ENCODE data around the gene LMF2.

LMF2 gene

DNA sequence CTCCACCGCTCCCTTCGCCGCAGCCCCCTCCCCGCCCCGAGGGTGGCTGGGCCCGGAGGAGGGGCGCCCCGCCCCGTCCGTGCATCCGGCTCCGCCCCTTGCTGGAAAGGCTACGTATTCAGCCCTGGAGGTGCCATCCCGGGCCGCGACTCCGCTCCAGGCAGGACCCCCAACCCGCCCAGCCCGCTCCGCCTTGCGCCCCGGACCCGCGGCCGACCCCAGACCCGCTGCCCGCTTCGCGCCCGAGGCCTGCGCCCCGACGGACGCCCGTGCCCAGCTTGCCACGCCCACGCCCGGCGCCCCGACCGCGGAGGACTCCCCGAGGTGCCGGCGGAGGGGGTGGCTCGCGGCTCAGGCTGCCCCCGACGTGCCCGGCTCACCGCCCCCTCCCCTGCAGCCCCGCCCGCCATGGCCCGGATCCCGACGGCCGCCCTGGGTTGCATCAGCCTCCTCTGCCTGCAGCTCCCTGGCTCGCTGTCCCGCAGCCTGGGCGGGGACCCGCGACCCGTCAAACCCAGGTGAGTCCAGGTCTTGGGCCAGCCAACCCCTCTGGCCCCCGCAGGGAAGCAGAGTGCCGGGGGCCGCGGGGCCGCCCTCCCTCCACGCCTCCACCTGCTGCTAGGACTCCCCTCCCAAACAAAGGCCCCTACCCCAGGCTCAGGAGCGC, 25.9 kb downstream of the LMF2 start, which contains the start of gene ADM2:
Gene ADM2, plus strand, starts transcription at position 104 of the 667 bp plus-strand sequence. Its CDS starts 305 bp downstream, at position 409.
- DNase-seq: peak in 1 of 2 experiments; percentile 27

DNA sequence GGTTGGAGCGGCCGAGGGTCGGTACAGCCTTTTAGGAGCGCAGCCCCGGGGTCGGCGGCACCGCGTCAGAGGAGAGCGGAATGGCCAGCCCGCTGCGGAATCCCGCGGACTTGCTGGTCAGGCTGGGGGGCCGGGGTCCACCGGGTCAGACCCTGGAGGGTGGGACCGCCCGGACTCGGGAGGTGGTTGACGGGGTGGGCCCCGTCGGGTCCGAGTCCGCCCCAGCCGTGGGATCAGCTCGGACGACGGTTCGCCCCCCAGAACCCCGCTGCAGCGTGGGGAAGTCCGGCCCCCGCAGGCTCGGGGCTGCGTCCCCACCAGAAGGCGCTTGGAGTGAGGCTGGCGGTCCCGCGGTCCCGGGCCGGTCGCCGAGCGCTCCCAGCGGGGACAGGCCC, 26.5 kb downstream of the LMF2 start:
- DNase-seq: no peak

DNA sequence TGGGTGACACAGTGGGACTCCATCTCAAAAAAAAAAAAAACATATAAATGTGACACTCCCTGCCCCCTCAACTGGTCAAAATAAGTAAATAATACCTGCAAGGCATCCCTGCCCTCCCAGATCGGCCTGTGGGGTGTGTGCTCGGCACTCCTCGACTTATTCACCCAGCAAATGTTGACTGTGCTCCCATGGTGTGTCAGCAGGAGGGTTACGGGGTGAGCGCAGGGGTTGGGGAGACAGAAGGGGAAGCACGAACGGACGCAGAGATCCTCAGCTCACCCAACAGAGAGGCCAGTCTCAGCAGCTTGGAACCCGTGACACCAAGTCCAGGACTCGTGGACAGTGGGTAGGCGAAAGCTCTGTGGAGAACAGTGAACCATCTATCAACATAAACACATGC, 27.8 kb downstream of the LMF2 start:
- DNase-seq: no peak

DNA sequence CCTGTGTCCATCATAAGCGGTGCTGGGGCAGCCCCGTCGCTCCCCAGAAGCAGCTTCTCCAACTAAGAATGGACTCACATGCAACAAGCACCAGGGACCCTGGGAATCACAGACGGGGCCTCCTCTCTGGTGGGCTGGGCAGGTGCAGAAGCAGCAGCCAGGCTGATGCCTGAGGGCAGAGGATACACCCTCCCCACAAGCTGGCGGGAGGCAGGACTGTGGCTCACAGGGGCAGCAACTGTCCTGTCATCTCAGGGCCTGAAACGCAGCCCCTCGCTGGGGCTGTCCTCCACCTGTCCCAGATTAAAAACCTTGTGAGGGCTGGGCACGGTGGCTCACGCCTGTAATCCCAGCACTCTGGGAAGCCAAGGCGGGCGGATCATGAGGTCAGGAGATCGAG, 29.6 kb downstream of the LMF2 start:
- DNase-seq: no peak

DNA sequence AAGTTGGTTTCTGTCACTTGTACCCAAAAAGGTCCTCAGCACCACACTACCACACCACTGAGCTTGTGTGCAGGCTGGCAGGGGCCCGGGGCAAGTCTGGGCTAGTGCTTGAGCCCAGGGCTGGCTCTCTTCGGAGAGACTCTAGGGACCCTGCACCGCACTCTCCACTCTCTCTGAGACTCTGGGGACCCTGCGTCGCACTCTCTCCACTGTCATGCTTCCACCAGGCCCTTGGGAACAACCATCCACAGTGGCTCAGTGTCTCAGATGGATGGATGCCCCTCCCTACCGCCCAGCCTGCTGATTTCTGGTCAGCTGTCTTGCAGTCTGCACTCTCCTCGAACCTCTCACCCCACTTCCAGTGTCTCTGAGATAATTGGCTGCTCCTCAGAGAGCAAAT, 30.6 kb downstream of the LMF2 start:
- no peak for DNase-seq

DNA sequence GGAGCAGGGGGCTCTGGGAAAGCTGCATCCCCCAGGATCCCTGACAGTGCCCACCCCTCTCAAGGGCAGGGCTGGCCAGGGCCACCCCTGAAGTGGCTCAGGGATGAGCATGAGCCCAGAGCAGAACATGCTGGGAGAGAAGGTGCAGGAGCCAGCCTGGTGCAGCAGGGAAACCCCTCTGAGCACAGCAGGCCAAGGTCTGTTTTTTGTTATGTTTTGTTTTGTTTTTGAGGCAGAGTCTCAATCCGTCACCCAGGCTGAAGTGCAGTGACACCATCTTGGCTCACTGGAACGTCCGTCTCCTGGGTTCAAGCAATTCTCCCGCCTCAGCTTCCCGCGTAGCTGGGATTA, 31.9 kb downstream of the LMF2 start:
- DNase-seq: no peak

DNA sequence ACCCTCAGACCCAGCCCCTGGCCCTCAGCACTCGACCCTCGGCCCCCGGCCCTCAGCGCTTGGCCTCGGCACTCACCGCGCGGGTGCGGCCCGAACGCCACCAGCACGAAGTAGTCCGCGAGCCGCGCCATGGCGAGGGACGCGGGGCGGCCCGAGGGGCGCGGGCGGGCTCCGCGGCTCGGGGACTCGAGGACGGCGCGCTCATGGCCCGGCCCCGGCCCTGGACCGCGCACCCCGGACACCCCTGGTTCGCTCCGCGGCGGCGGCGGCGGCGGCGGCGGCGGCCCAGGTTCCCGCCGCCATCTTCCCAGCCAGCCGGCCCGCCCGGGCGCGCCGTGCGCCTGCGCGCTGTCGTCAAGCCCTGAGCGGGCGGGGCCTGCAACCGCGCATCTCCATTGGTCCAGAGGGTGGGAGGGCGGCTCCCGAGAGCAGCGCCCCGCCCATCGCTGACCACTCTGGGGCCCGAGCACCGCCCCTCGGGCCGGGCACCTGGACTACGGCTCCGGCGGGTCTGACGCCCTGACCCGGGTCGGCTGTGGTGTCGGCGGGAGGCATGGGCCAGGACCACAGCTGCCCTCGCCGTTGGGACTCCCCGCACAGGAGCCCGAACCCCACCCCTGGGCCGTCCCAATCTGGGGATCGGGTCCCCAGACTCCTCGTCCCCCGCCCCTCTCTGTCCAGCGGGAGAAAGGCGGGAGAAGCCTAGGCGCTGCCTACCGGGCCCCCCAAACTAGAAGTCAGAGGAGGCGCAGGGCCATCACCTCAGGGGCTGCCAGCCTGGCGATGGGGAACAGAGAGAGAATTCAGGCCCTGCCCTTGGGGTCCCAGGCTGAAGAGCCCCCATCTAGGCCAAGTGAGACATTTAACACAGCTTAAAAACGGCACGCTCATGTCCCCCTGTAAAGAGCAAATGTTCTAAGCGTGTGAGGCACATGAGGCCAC, 32.5 kb downstream of the LMF2 start, which contains the start of gene SBF1:
Gene SBF1, minus strand, starts transcription at position 326 of the 942 bp plus-strand sequence. Its CDS starts 195 bp downstream, at position 131.
- peak; percentile 88 to 92 for DNase-seq

DNA sequence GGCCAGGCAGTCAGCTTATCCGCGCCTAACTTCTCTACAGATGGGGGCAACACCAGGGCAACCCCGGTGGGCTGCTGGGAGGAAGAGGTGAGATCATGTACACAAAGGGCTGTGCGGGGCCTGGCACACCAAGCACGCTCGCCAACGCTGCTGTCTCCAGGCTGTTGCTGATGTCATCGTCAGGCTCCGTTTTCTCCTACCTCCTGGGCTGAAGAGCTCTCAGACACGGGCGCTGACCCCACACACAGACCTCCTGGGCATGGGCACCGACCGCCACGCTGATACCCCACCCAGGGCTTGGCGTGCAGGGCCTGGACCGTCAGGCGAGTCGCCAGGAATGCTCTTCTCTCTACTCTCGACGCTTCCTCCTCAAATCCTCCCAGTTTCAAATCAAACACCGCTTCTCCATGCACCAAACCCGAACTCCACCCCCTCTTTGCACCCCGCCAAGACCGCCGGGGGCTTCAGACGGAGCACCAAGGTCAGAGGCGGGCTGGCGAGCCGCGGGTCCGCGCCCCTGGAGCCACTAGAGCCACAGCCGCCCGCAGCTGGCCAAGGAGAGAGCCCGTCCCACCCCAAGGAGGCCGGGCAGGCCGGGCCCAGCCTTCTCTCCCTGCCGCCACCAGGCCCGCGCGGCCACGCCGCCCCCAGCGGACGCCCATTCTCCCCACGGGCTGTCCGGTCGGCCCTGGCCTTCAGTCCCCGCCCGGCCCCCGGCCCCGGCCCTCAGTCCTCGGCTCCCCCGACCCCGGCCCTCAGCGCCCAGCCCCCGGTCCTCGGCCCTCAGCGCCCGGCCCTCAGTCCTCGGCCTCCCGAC, 33.4 kb downstream of the LMF2 start:
- peak in 1 of 2 experiments; percentile 41 for DNase-seq

DNA sequence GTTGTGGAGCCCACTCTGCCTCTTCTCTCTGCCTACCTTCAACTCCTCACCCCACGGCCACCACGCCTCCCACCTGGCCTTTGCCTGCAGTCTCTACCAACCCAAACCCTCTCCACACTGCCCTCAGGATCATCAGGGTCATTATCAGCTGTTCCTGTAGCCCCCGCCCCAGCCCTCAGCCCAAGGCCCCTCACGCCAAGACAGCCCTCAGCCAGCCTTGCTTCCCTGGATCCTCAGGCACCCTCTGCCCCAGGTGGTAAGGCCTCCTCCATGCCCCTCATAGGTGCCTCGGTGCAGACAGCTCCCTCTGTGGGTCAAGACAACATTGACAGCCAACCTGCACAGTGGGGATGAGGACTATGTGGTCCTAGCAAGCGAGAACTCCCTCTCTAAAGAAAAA, 34.4 kb downstream of the LMF2 start:
- DNase-seq: peak in 1 of 2 experiments; percentile 22

DNA sequence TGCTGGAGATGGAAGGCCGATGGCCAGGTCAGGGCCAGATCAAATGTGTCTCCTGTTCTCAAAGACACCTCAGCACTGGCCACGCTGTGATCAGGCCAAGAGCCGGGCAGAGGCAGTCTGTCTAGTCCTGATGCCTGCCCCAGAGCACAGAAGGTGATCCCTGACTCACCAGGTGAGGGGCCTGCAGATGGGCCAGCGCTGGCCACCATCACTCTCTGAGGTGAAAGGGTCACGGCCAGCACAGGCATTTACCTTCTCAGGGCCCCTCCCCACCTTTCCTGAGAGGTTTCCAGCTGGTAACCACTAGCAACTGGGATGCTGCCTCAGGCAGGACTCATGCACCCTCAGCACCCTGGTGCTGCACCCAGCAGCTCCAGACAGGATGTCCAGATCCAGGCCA, 35.5 kb downstream of the LMF2 start:
- no peak for DNase-seq

DNA sequence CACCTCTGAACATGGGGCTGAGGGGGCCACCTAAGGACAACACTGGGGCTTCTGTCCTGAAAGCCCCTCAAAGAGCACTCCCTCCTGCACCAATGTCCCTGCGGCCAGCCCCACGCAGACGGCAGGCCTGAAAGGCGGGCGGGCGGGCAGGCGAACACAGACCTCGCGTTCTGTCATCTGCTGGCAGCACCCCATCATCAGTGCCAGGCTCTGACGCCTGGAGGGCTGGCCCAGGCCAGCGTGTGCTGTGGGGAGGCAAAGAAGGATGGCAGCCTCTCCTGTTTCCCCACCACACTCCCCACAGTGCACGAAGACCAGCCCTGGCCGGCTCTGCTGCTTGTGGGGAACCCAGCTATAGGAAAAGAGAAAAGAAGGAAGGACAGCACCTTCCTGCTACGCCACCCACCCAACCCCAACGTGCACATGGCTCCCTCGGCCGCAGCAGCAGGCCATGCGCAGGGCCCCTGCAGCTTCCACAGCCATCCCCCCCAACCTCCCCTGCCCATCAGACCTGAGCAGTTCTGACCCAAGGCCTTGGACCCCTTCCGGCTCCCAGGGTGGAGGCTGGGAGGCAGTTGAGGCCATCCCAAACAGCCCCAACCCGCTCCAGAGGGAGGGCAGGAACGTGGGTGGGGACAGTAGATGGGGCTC, 36.2 kb downstream of the LMF2 start:
- DNase-seq: no peak

DNA sequence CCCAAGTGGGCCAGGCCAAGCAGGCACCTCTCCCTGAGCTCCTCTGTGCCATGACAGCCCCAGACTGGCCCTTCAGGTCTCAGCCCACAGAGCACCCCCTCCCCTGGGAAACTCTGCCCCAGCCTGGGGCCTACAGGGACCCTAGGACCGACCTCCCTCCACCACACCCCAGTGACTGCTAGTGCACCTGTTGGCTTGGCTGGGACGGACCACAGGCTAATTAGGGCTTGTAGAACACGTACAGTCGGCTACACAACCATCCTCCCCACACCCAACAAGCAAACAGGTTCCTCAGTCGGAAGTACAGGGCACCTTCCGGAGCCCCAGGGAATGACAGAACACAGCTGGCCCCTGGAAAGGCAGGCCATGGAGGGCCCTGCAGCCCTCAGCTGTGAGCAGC, 37.0 kb downstream of the LMF2 start:
- no peak for DNase-seq

DNA sequence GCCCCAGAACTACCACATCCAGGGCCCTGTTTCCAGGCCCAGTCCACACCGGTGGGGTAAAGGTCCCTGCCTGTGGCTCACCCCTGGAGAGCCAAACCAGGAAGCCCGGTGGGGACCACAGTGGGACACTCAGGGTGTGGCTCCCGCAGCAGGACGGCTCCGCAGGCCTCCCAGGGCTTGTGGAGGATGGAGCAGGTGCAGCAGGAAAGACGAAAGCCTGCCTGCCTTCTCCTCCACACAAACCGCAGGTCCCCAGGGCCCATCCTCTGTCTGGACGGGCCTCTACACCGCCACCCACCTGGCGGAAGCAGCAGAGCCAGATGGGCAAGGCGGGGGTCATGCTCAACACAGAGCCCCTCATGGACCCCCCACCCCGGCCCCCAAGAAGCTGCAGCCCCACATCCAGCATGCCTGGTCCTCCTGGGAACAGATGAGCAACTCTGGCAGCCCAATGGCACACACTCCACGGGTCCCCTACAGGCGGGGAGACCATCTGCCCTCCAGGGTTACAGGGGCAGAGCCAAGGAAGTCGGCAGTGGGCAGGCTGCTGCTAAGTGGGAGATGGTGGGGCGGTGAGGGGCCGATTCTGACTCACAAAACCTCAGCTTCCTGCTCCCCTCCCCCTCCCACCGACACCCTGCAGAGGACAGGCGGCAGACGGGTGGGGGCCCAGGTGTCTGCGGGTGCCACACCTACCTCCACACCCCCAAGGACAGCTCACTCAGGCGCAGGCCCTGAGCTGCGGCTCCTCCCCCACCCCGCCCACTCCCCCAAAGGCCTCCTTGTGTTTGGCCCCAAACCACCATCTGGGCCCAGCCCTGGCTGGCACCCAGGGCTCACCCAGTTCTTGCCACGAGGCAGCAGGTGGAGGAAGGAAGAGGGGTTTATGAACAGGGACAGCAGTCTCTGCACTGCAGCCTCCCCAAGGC, 37.9 kb downstream of the LMF2 start:
- DNase-seq: no peak

DNA sequence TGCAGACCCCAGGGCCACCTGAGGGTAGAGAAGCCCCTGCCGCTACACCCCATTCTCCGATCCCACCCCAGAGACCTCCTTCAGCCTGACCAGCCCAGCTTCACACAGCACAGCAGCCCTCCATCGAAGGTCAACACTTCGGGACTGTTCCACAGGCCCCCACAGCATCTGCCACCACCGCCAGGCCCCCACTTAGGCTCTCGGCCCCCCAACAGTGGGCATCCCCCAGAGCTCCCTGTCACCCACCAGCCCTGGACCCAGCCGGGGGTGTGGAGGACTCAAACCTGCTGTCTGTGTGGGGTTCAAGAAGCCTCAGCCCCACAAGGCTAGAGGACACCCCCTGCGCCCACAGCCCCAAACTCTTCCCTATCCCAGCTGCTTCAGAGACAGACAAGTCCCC, 38.9 kb downstream of the LMF2 start:
- no peak for DNase-seq

DNA sequence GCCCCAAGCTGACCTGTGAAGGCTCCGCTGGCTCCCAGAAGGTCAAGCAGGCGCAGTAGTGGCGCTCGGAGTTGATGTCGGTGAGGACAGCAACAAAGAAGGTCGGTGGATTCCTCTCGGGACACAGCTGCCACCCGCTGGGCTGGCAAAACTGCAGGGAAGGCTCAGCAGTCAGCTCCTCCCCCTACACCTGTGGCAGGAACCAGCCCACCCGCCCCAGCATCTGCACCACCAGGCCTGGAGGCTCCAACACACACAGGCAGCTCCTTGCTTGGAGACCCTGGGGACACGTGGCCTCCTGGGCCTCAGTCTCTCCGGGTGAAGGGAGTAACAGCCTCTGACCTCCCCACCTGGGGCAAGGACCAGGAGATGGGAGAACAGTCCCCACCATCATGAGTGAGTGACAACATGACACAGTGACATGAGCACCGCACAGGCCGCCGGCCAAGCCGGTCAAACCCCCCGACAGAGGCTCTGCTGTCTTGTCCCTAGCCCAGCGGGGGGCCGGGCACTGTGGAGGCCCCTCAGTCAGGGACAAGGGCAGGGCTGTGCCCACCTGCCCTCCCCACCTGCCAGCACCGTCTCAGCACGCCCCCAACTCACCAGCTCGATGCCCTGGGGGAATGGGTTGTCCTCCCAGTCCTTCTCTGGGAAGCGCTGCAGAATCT, 39.6 kb downstream of the LMF2 start:
- DNase-seq: no peak

DNA sequence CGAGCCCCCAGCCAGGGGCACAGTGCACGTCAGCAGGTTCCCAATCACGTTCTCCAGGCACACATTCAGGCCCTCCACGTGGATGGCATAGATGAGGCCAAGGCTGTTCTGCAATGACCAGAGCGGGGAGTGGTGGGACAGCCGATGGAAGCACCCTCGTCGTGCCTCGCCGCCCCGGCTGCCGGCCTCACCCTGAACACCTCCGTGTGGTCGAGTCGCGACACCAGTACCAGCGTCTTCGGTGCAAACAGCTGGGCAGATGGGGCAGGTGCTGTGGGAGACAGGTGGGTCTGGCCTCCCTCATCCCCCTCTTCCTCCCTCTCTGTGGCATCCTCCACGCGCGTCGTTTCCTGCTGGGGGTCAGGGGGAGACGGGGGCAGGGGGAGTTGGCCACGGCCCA, 40.2 kb downstream of the LMF2 start:
- no peak for DNase-seq

DNA sequence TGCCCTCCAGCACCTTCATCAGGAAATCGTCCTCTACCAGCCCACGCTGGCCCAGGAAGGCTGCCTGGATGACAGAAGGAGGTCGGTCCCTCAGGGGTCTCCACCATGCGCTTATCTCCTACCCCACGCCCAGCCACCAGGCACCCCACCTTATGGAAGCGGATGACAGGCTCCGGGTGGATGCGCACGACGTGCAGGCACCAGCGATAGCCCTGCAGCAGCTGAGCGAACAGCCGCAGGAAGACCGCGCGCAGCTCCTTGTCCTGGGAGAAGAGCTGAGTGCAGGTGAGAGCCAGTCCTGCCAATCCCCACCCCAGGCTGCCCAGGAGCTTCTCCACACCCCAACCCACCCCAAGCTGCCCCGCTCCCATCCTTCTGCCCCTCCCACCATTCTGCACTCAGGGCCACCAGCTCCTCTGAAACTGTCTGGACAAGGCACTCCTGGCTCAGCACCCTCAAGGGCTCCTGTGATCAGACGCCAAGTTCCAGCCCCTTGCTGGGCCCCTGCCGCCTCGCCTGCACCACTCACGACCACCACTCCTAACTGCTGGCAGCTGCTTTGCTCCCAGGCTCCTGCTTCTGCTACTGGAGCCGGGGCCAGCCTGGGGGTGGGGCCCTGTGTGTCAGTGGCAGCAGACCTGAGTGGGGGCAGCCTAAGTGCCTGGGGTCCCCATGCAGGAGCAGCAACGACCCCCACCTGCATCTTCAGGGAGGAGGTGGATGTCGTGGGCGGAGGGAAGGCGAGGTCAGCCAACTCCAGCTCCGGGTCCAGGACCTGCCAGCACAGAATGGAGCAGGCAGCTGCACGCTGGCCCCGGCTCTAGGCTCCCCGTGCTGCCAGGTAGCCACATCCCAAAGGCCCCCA, 42.2 kb downstream of the LMF2 start:
- DNase-seq: no peak

DNA sequence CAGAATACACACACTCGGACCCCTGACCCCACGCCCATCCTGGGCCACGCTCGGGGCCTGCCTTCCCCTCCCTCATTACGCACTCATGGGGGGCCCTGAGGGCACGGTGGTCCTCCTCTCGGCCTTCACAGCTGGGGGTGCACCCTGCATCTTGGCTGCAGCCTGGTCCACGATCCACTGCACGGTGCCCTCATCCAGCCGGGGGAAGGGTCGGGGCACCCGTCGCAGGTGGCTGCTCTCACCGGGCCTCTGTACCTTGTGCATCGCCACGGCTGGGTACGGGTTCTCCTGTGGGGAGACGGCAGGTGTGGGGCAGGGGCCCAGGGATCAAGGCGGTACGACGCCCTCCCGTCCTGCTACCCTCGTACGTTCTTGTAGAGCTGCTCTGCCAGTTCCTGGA, 43.1 kb downstream of the LMF2 start:
- no peak for DNase-seq

DNA sequence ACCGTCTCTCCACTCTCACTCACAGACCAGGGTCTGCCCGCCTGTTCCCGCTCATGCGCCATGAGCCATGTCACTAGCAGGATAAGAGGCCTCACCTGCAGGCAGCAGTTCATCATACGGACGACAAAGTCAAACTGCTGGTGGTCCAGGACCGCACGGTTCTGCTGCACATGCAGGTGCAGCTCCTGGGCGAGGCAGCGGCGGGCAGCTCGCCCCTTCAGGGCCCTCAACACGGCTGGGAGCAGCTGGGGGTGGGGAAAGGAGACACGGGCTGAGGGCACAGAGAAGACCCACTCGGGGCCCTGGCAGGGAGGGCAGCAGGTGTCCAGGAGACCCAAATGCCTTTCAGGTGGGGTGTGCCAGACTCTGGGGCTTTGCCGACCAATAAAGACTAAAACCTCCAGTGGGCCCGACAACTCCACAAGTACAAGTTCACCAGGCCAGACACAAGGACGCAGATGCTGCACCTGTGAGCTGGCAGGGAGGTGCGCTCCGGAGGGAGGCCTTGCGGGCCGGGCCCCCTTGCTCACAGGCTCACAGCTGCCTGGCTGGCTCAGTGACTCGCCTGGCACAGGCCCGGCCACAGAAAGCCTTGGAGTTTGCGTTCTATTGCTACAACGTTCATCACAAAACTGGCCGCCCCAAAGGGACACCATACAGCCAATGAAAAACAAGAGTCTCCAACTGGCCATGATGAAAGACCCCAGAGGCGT, 44.2 kb downstream of the LMF2 start:
- DNase-seq: no peak
